ENCODE measurements around the gene HINT2. TPM values are rescaled to one million over a fixed set of nuclear protein-coding genes. Genes with fewer than 3 reads are reported as not detected.

The HINT2 gene
- total RNA-seq, 1 experiment from 2014 or later = 51.5 TPM

DNA sequence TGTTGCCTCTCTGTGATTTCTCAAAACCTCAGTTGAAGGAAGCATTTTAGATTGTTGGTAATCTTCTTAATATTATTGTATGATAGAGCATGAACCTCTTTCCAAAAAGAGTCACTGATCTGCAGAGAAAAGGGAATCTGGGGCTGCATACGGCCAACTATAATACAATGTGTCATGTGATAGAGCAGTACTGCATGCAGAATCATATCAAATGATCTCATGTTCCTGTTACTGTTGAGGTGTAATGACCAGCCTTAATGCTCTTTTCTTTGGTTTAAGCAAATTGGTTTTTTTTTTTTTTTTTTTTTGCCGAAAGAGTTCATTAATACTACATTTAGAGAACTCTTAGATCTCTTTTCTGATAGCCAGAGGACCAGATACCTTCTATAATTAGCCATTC is 47.8 kb downstream of the HINT2 start:
- BruUV-seq (replicated peaks) = no TSS peak
- H3K9me3 ChIP-seq (ENCODE audit: low read depth, low read length, poor library complexity, severe bottlenecking) = no peaks in the 10 kb centered on the region
- no peak overlapping the region for H3K27ac ChIP-seq (ENCODE audit: low read depth, low read length, poor library complexity, severe bottlenecking)
- intact Hi-C loops (cut with micrococcal nuclease; ENCODE audit: unreplicated experiment) = no loop called here
- DNase-seq (ENCODE audit: low spot score) = no peak
- TF ChIP-seq, protein P1, sequence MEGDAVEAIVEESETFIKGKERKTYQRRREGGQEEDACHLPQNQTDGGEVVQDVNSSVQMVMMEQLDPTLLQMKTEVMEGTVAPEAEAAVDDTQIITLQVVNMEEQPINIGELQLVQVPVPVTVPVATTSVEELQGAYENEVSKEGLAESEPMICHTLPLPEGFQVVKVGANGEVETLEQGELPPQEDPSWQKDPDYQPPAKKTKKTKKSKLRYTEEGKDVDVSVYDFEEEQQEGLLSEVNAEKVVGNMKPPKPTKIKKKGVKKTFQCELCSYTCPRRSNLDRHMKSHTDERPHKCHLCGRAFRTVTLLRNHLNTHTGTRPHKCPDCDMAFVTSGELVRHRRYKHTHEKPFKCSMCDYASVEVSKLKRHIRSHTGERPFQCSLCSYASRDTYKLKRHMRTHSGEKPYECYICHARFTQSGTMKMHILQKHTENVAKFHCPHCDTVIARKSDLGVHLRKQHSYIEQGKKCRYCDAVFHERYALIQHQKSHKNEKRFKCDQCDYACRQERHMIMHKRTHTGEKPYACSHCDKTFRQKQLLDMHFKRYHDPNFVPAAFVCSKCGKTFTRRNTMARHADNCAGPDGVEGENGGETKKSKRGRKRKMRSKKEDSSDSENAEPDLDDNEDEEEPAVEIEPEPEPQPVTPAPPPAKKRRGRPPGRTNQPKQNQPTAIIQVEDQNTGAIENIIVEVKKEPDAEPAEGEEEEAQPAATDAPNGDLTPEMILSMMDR (conservative IDR thresholded peaks at IDR 0.05; ENCODE audit: low read depth, low read length) = no peak
- TF ChIP-seq EZH2 (IDR thresholded peaks at IDR 0.05; ENCODE audit: borderline replicate concordance, low read depth, low read length, poor library complexity, severe bottlenecking) = no peak
- H3K36me3 ChIP-seq (ENCODE audit: insufficient read depth, low read length, poor library complexity, severe bottlenecking) = no peaks in the 10 kb centered on the region
- H3K27me3 ChIP-seq (replicated peaks; ENCODE audit: insufficient read depth, low read depth, low read length, poor library complexity) = no peaks in the 10 kb centered on the region
- H3K4me1 ChIP-seq (ENCODE audit: insufficient read depth, low read length, poor library complexity, severe bottlenecking) = peaks cover 8% of the 10 kb centered on the region
- POLR2A ChIA-PET (ENCODE audit: low non-redundant PET) = no interaction called here
- CTCF ChIA-PET = no interaction called here
- H3K4me3 ChIP-seq (ENCODE audit: low read depth, low read length, poor library complexity, severe bottlenecking) = no peak overlapping the region

DNA sequence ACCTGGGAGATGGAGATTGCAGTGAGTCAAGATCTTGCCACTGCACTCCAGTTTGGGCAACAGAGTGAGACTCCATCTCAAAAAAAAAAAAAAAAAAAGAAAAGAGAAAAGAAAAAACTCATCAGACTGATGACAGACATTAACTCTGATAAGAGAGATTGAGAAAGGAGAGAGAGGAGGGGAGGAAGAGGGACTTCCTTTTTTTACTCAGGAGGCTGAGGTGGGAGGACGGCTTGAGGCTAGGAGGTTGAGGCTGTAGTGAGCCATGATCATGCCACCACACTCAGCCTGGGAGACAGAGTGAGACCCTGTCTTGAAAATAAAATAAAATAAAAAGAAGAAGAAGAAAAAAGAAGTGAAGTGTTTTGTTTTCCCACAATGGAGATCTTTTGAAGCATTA is 51.0 kb downstream of the HINT2 start:
- Histone ChIP-seq H3K9me3 (ENCODE audit: low read depth, low read length, poor library complexity, severe bottlenecking) (no peaks in the 10 kb centered on the region), H3K4me3 (ENCODE audit: low read depth, low read length, poor library complexity, severe bottlenecking) (no peak overlapping the region), H3K4me1 (ENCODE audit: insufficient read depth, low read length, poor library complexity, severe bottlenecking) (peaks cover under 1% of the 10 kb centered on the region), H3K27me3 (replicated peaks; ENCODE audit: insufficient read depth, low read depth, low read length, poor library complexity) (no peaks in the 10 kb centered on the region), H3K36me3 (ENCODE audit: insufficient read depth, low read length, poor library complexity, severe bottlenecking) (no peaks in the 10 kb centered on the region), H3K27ac (ENCODE audit: low read depth, low read length, poor library complexity, severe bottlenecking) (no peak overlapping the region)
- TF ChIP-seq EZH2 (IDR thresholded peaks at IDR 0.05; ENCODE audit: borderline replicate concordance, low read depth, low read length, poor library complexity, severe bottlenecking) = no peak
- TF ChIP-seq, protein P1 (conservative IDR thresholded peaks at IDR 0.05; ENCODE audit: low read depth, low read length) = no peak
- BruUV-seq (replicated peaks) = no TSS peak
- CTCF ChIA-PET = no interaction called here
- POLR2A ChIA-PET (ENCODE audit: low non-redundant PET) = no interaction called here
- no peak for DNase-seq (ENCODE audit: low spot score)
- intact Hi-C loops (cut with micrococcal nuclease; ENCODE audit: unreplicated experiment) = no loop called here

DNA sequence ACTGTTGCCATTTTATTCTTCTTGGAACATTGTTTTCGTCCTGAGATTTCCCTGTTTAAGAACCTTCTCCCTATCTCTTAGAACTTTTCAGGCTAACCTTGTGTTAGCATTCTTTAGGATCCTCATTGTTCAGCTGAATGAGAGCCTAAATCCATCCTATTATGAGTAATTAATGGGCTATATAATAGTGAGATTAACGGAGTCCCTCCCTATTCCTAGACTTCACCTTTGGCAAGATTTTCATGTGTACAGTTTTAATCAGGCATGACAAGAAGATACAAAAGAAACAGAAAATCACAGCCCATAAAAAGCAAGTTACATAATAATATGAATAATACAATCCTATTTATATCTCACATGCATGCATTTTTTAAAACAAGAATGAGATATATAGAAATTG is 51.7 kb downstream of the HINT2 start:
- no TSS peak for BruUV-seq (replicated peaks)
- Histone ChIP-seq H3K27me3 (replicated peaks; ENCODE audit: insufficient read depth, low read depth, low read length, poor library complexity) (no peaks in the 10 kb centered on the region), H3K4me3 (ENCODE audit: low read depth, low read length, poor library complexity, severe bottlenecking) (no peak overlapping the region), H3K36me3 (ENCODE audit: insufficient read depth, low read length, poor library complexity, severe bottlenecking) (no peaks in the 10 kb centered on the region), H3K9me3 (ENCODE audit: low read depth, low read length, poor library complexity, severe bottlenecking) (no peaks in the 10 kb centered on the region), H3K27ac (ENCODE audit: low read depth, low read length, poor library complexity, severe bottlenecking) (no peak overlapping the region), H3K4me1 (ENCODE audit: insufficient read depth, low read length, poor library complexity, severe bottlenecking) (peaks cover 5% of the 10 kb centered on the region)
- CTCF ChIA-PET = no interaction called here
- TF ChIP-seq, protein P1 (conservative IDR thresholded peaks at IDR 0.05; ENCODE audit: low read depth, low read length) = no peak
- TF ChIP-seq EZH2 (IDR thresholded peaks at IDR 0.05; ENCODE audit: borderline replicate concordance, low read depth, low read length, poor library complexity, severe bottlenecking) = no peak
- intact Hi-C loops (cut with micrococcal nuclease; ENCODE audit: unreplicated experiment) = no loop called here
- POLR2A ChIA-PET (ENCODE audit: low non-redundant PET) = interaction anchor here (0.6 to 0.7 kb wide), 2 partner anchors 15 to 27 kb away, joined by 3 to 8 read pairs; no protein-coding TSS in a partner anchor
- no peak for DNase-seq (ENCODE audit: low spot score)

Other genes with a start within 250 kb of the HINT2 start
- gene TESK1, start 209.8 kb downstream of the HINT2 start, total RNA-seq (2021) = 31.8 and 31.9 TPM in 2 replicates
- not detected in 2 replicates for gene CD72, start 196.6 kb downstream of the HINT2 start, total RNA-seq (2021)
- gene SIT1, start 164.1 kb downstream of the HINT2 start, total RNA-seq (2021) = not detected in 2 replicates
- 13,531 and 14,573 TPM in 2 replicates for gene RMRP, start 157.0 kb downstream of the HINT2 start, total RNA-seq (2021)
- 12.9 and 16.4 TPM in 2 replicates for gene CCDC107, start 156.8 kb downstream of the HINT2 start, total RNA-seq (2021)
- 25.0 and 27.7 TPM in 2 replicates for gene ARHGEF39, start 149.8 kb downstream of the HINT2 start, total RNA-seq (2021)
- 0.32 and 1.4 TPM in 2 replicates for gene CA9, start 141.1 kb downstream of the HINT2 start, total RNA-seq (2021)
- 39.2 and 44.3 TPM in 2 replicates for gene TPM2, start 125.1 kb downstream of the HINT2 start, total RNA-seq (2021)
- gene TLN1, start 82.8 kb downstream of the HINT2 start, total RNA-seq (2021) = 173 and 178 TPM in 2 replicates
- gene CREB3, start 82.4 kb downstream of the HINT2 start, total RNA-seq (2021) = 27.6 and 29.1 TPM in 2 replicates
- 67.6 and 70.5 TPM in 2 replicates for gene GBA2, start 65.8 kb downstream of the HINT2 start, total RNA-seq (2021)
- 21.9 and 26.3 TPM in 2 replicates for gene RGP1, start 65.8 kb downstream of the HINT2 start, total RNA-seq (2021)
- not detected in 2 replicates for gene MSMP, start 60.8 kb downstream of the HINT2 start, total RNA-seq (2021)
- gene NPR2, start 23.5 kb downstream of the HINT2 start, total RNA-seq (2021) = 4.7 and 9.1 TPM in 2 replicates
- gene SPAG8, start 2.8 kb downstream of the HINT2 start, total RNA-seq (2021) = 1.1 and 1.4 TPM in 2 replicates
- gene FAM221B, start 13.7 kb upstream of the HINT2 start, total RNA-seq (2021) = not detected in 2 replicates
- gene TMEM8B, start 14.2 kb upstream of the HINT2 start, total RNA-seq (2021) = 6.9 and 10.9 TPM in 2 replicates
- not detected in 2 replicates for gene OR13J1, start 55.4 kb upstream of the HINT2 start, total RNA-seq (2021)
- 0.33 TPM in 1 of 2 replicates, not detected in the other for gene HRCT1, start 91.2 kb upstream of the HINT2 start, total RNA-seq (2021)
- 0.37 TPM in 1 of 2 replicates, not detected in the other for gene SPAAR, start 94.4 kb upstream of the HINT2 start, total RNA-seq (2021)
- not detected in 2 replicates for gene OR2S2, start 143.1 kb upstream of the HINT2 start, total RNA-seq (2021)
- 9.1 and 11.9 TPM in 2 replicates for gene RECK, start 221.9 kb upstream of the HINT2 start, total RNA-seq (2021)

Measured in A673 (cell line).